ENCODE data around the gene ODAD4. TPM values are rescaled to one million over a fixed set of nuclear protein-coding genes. Genes with fewer than 3 reads are reported as not detected.
"Not testable (repeated sequence)": the region's sequence is repeated elsewhere in the genome, so short reads cannot be mapped to it uniquely, and the experiment has no call there.

Gene ODAD4
- total RNA-seq, 1 donor: not detected

GRCh38 chr17:42010898-42011516 lies 80.6 kb downstream of the ODAD4 start:
- Histone ChIP-seq H3K9me3 (ENCODE audit: low read depth, low read length) (no peaks in the 10 kb centered on the region), H3K27me3 (ENCODE audit: insufficient read depth, low read length) (no peaks in the 10 kb centered on the region), H3K4me3 (ENCODE audit: low read length) (no peak overlapping the region), H3K4me1 (ENCODE audit: insufficient read depth, low read length) (peaks cover 84% of the 10 kb centered on the region)

DNA sequence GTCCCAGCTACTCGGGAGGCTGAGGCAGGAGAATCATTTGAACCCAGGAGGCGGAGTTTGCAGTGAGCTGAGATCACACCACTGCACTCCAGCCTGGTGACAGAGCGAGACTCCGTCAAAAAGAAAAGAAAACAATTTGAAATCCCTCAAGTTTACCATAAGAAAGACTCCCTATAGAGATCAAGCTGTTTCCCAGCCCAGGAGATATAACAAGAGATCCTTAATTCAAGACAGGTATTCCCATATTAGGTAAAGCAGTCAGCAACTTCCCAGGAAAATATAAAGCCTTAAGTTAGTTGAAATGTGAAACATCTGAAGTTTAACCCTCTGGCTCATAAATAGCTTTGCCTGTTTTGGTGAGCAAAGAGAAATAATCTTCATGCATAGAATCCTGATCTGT lies 81.9 kb downstream of the ODAD4 start:
- not testable (repeated sequence) for H3K4me3 ChIP-seq (ENCODE audit: low read length); H3K27me3 ChIP-seq (ENCODE audit: insufficient read depth, low read length); H3K9me3 ChIP-seq (ENCODE audit: low read depth, low read length)
- peaks cover 82% of the 10 kb centered on the region for H3K4me1 ChIP-seq (ENCODE audit: insufficient read depth, low read length)

GRCh38 chr17:42013740-42014139 lies 83.3 kb downstream of the ODAD4 start:
- not testable (repeated sequence) for H3K4me3 ChIP-seq (ENCODE audit: low read length); H3K9me3 ChIP-seq (ENCODE audit: low read depth, low read length); H3K27me3 ChIP-seq (ENCODE audit: insufficient read depth, low read length)
- H3K4me1 ChIP-seq (ENCODE audit: insufficient read depth, low read length): peaks cover 89% of the 10 kb centered on the region

Other genes with a start within 250 kb of the ODAD4 start
- 719 TPM for gene EIF1, start 241.7 kb upstream of the ODAD4 start, total RNA-seq
- gene GAST, start 218.3 kb upstream of the ODAD4 start, total RNA-seq: not detected
- gene HAP1, start 196.0 kb upstream of the ODAD4 start, total RNA-seq: not detected
- 40.5 TPM for gene JUP, start 143.9 kb upstream of the ODAD4 start, total RNA-seq
- 0.94 TPM for gene P3H4, start 118.7 kb upstream of the ODAD4 start, total RNA-seq
- 0.21 TPM for gene FKBP10, start 117.6 kb upstream of the ODAD4 start, total RNA-seq
- gene NT5C3B, start 94.4 kb upstream of the ODAD4 start, total RNA-seq: 30.5 TPM
- gene KLHL10, start 92.8 kb upstream of the ODAD4 start, total RNA-seq: not detected
- gene KLHL11, start 65.2 kb upstream of the ODAD4 start, total RNA-seq: 60.7 TPM
- 23.8 TPM for gene ACLY, start 11.7 kb upstream of the ODAD4 start, total RNA-seq
- 16.7 TPM for gene CNP, start 36.2 kb downstream of the ODAD4 start, total RNA-seq
- gene DNAJC7, start 86.8 kb downstream of the ODAD4 start, total RNA-seq: 110 TPM
- 21.5 TPM for gene NKIRAS2, start 89.5 kb downstream of the ODAD4 start, total RNA-seq
- 0.21 TPM for gene C17orf113, start 120.0 kb downstream of the ODAD4 start, total RNA-seq
- 0.10 TPM for gene ZNF385C, start 167.9 kb downstream of the ODAD4 start, total RNA-seq
- gene DHX58, start 182.1 kb downstream of the ODAD4 start, total RNA-seq: 12.3 TPM
- 12.4 TPM for gene KAT2A, start 190.8 kb downstream of the ODAD4 start, total RNA-seq
- not detected for gene HSPB9, start 192.2 kb downstream of the ODAD4 start, total RNA-seq
- 106 TPM for gene RAB5C, start 224.4 kb downstream of the ODAD4 start, total RNA-seq